Peyer's patch (tissue), 4 donors: Measurements from ENCODE around the gene RAB27B. TPM values are rescaled to one million over a fixed set of nuclear protein-coding genes. Genes with fewer than 3 reads are reported as not detected.
"Not testable (repeated sequence)": the region's sequence is repeated elsewhere in the genome, so short reads cannot be mapped to it uniquely, and the experiment has no call there.

Source experiments
- DNase-seq, 3 donors: peaks; one replicate each; pipeline ENCODE4 v3.0.0-alpha.2; 2017 to 2019
- H3K27ac ChIP-seq, 4 donors: fragments of 200-600 bp; sonication (generic); one replicate each; pipeline ENCODE4 v1.5.1; 2016 to 2019
- H3K27me3 ChIP-seq, 2 donors: fragments of 200-600 bp; sonication (generic); one replicate each; pipeline ENCODE4 v1.5.1; 2019
- H3K36me3 ChIP-seq, 3 donors: fragments of 200-600 bp; sonication (generic); one replicate each; pipeline ENCODE4 v1.5.1; 2016 to 2019
- H3K4me1 ChIP-seq, 4 donors: fragments of 200-600 bp; sonication (generic); one replicate each; pipeline ENCODE4 v1.5.1; 2016 to 2019
- H3K4me3 ChIP-seq, 4 donors: fragments of 200-600 bp; sonication (generic); 1 replicate in 3 of 4; 2 replicates in 1 of 4; pipeline ENCODE4 v1.5.1; 2016 to 2019; ENCODE audit warnings: mild to moderate bottlenecking in 1 of 4
- H3K9me3 ChIP-seq, 4 donors: fragments of 200-600 bp; sonication (generic); one replicate each; pipeline ENCODE4 v1.5.1; 2016 to 2019; ENCODE audit warnings: mild to moderate bottlenecking in 1 of 4
- CTCF ChIP-seq, 6 experiments: fragments of 450-650 bp in 4 of 6; fragments of 200-600 bp in 2 of 6; sonication (generic) in 1 of 6; IDR thresholded peaks; one replicate each; pipeline ENCODE4 v1.5.1; 2017 to 2019; ENCODE audit warnings: antibody characterized with exemption in 6 of 6, mild to moderate bottlenecking in 3 of 6, moderate library complexity in 1 of 6
- POLR2A ChIP-seq, 2 donors: fragments of 450-650 bp; IDR thresholded peaks; one replicate each; pipeline ENCODE4 v1.5.1; 2017; ENCODE audit warnings: antibody characterized with exemption in 2 of 2, mild to moderate bottlenecking in 2 of 2, moderate library complexity in 2 of 2
- total RNA-seq, 4 donors: library from RNA; depleted of rRNA; stranded (reverse); fragments of >200 nt; gene quantifications; one replicate each; pipeline ENCODE4 v1.1.0, GENCODE V29; 2016

The RAB27B gene
- total RNA-seq, 4 donors from 2014 or later: 2.5 to 7.1 (median 4.7) TPM

DNA sequence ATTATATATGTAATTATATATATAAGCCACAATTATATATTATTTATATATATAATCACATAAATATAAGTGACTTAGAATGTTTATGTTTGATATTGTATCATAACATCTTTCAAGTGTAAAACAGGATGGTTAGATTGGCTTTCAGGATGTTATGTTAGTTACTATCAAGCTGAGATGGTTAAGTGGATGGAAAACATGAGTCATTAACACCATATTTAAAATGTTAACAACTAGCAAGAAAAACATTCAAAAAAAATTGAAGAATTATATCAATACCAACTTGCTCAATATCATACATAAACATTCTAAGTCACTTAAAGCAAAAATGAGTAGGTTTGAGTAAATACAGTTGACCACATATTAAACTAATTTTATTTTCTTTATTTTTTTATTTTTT lies 21.8 kb upstream of the RAB27B start:
- H3K27ac ChIP-seq: no peak overlapping the region
- no peak overlapping the region for H3K4me3 ChIP-seq
- TF ChIP-seq POLR2A (IDR thresholded peaks at IDR 0.05): no peak
- no peak for TF ChIP-seq CTCF (IDR thresholded peaks at IDR 0.05)
- no peaks in the 10 kb centered on the region for H3K9me3 ChIP-seq
- no peaks in the 10 kb centered on the region for H3K4me1 ChIP-seq
- no peaks in the 10 kb centered on the region for H3K27me3 ChIP-seq
- DNase-seq: no peak
- H3K36me3 ChIP-seq: no peaks in the 10 kb centered on the region

DNA sequence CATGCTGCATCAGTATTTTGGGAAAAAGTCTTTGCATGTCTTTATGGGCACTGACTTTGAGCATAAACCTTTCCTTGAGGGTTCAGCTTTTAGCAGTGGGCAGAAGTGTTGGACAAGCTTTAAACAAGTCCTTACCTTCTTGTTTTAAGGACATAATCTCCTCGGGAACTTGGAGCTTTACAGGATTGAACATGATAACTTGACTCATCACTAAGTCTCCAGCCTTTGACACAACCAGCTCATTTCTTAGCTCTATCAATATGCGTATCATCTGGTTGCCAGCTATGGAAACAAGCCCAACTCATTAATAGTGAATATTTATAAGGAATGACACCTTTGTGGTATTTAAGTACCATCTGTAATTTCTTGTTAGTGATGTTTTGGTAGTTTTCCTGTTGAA lies 21.0 kb upstream of the RAB27B start:
- Histone ChIP-seq H3K36me3 (no peaks in the 10 kb centered on the region), H3K27ac (no peak overlapping the region), H3K4me1 (no peaks in the 10 kb centered on the region), H3K27me3 (no peaks in the 10 kb centered on the region), H3K9me3 (no peaks in the 10 kb centered on the region), H3K4me3 (no peak overlapping the region)
- TF ChIP-seq POLR2A (IDR thresholded peaks at IDR 0.05): no peak
- no peak for TF ChIP-seq CTCF (IDR thresholded peaks at IDR 0.05)
- no peak for DNase-seq

- not testable (repeated sequence) for H3K9me3 ChIP-seq, H3K27ac ChIP-seq, H3K27me3 ChIP-seq, H3K36me3 ChIP-seq, DNase-seq, H3K4me1 ChIP-seq, H3K4me3 ChIP-seq
Observed at GRCh38 chr18:54810662-54811061, 17.6 kb upstream of the RAB27B start.

- no peaks in the 10 kb centered on the region for H3K36me3 ChIP-seq
- no peak overlapping the region for H3K27ac ChIP-seq
- H3K4me3 ChIP-seq: no peak overlapping the region
- no peaks in the 10 kb centered on the region for H3K9me3 ChIP-seq
- no peak for DNase-seq
- no peaks in the 10 kb centered on the region for H3K4me1 ChIP-seq
- H3K27me3 ChIP-seq: no peaks in the 10 kb centered on the region
- TF ChIP-seq POLR2A (IDR thresholded peaks at IDR 0.05) (no peak), CTCF (IDR thresholded peaks at IDR 0.05) (no peak)
Observed at GRCh38 chr18:54812885-54813284, 15.4 kb upstream of the RAB27B start.

DNA sequence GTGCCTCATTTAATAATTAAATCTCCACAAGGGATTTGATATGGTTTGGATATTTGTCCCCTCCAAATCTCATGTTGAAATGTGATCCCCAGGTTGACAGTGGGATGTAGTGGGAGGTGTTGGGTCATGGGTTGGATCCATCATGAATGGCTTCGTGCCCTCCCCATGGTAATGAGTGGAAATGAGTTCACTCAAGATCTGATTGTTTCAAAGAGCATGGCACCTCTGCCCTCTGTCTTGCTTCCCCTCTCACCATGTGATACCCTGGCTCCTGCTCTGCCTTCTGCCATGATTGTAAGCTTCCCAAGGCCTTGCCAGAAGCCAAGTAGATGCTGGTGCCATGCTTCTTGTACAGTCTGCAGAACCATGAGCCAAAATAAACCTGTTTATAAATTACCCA lies 15.0 kb upstream of the RAB27B start:
- TF ChIP-seq POLR2A (IDR thresholded peaks at IDR 0.05): no peak
- no peak for TF ChIP-seq CTCF (IDR thresholded peaks at IDR 0.05)
- Histone ChIP-seq H3K27ac (no peak overlapping the region), H3K27me3 (no peaks in the 10 kb centered on the region), H3K4me3 (no peak overlapping the region), H3K4me1 (no peaks in the 10 kb centered on the region), H3K36me3 (no peaks in the 10 kb centered on the region), H3K9me3 (no peaks in the 10 kb centered on the region)
- no peak for DNase-seq

DNA sequence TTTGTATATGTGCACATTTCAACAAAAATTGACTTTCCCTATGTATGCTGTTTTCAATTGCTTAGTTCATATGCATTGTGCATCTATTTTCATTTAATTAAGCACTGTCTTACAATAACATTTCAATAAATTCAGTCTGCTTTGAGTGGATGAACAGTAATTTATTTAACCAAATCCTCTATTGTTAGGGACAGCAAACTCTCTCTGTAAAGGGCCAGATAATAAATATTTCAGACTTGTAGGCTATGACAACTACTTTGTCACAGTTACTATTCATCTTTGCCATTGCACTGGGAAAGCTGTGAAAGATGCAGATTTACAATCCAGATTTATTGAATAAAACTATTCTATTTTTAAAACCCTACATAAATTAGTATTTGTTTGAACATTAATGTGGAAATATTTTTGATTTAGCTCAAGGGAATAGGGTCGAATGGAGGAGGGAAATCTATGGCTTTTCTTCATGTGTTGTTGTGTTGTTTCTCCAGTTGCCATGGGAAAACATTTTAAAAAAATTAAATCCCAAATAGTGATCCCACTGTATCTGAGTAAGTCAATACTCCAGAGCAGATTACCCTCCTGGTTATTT lies 14.2 kb upstream of the RAB27B start:
- H3K9me3 ChIP-seq: no peaks in the 10 kb centered on the region
- no peak overlapping the region for H3K4me3 ChIP-seq
- H3K27me3 ChIP-seq: no peaks in the 10 kb centered on the region
- DNase-seq: no peak
- TF ChIP-seq CTCF (IDR thresholded peaks at IDR 0.05) (no peak), POLR2A (IDR thresholded peaks at IDR 0.05) (no peak)
- no peak overlapping the region for H3K27ac ChIP-seq
- no peaks in the 10 kb centered on the region for H3K4me1 ChIP-seq
- H3K36me3 ChIP-seq: no peaks in the 10 kb centered on the region
